Subcutaneous adipose tissue (tissue), 4 donors: ENCODE results near the gene PLGRKT. TPM values are rescaled to one million over a fixed set of nuclear protein-coding genes. Genes with fewer than 3 reads are reported as not detected.

Experiments used
- total RNA-seq, 4 donors: library from RNA; depleted of rRNA; stranded (reverse); fragments of >200 nt; gene quantifications; one replicate each; pipeline ENCODE4 v1.1.0, GENCODE V29; 2016
- TF ChIP-seq, protein P1 (sequence below): fragments of 450-650 bp; IDR thresholded peaks from one replicate; pipeline ENCODE4 v1.5.1; 2016; ENCODE audit warnings: low read depth, mild to moderate bottlenecking, control low read depth, antibody characterized with exemption, moderate library complexity

The PLGRKT gene
- total RNA-seq, 4 donors from 2014 or later: 10.2 to 17.8 (median 13.8) TPM

DNA sequence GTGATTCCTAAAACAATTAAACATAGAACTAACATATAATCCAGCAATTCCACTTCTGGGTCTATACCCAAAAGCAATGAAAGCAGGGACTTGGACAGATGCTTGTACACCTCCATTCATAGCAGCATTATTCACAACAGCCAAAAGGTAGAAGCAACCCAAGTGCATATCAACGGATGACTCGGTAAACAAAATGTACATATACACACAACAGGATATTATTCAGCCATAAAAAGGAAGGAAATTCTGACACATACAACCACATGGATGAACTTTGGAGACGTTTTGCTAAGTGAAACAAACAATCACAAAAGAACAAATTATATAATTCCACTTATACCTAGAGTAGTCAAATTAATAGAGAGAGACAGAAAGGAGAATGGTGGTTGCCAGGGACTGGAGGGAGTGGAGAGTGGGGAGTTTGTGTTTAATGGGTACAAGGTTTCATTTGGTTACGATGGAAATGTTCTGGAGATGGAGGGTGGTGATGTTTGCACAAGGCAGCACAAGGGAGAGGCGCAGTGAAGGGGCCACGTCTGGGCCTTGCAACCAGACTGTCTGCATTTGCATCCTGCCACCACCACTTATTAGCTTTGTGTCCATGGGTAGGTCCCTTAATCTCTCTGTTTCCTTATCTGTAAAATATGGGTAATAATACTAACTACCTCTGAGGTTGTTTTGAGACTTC lies 61.8 kb downstream of the PLGRKT start:
- TF ChIP-seq, protein P1, sequence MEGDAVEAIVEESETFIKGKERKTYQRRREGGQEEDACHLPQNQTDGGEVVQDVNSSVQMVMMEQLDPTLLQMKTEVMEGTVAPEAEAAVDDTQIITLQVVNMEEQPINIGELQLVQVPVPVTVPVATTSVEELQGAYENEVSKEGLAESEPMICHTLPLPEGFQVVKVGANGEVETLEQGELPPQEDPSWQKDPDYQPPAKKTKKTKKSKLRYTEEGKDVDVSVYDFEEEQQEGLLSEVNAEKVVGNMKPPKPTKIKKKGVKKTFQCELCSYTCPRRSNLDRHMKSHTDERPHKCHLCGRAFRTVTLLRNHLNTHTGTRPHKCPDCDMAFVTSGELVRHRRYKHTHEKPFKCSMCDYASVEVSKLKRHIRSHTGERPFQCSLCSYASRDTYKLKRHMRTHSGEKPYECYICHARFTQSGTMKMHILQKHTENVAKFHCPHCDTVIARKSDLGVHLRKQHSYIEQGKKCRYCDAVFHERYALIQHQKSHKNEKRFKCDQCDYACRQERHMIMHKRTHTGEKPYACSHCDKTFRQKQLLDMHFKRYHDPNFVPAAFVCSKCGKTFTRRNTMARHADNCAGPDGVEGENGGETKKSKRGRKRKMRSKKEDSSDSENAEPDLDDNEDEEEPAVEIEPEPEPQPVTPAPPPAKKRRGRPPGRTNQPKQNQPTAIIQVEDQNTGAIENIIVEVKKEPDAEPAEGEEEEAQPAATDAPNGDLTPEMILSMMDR: no peak

DNA sequence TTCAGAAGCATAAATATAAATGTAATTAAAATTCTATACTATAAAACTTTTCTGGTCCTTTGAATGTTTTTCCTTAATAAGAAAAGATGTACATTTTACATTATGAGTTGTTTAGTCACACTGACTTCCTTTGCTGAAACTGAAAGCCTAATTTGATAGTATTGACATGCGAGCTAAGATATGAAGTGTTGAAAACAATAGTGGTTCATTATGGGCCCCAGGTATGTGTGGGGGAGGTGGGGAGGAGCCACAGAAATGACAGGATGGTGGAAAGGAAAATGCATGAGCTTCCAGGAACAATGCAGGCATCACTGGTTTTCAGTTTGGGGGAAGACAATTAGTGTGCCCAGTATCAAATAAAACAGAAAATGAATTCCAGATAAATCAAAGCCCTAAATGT lies 62.6 kb downstream of the PLGRKT start:
- TF ChIP-seq, protein P1: no peak

- TF ChIP-seq, protein P1: no peak
Observed at GRCh38 chr9:5364294-5365024, 73.3 kb downstream of the PLGRKT start.

DNA sequence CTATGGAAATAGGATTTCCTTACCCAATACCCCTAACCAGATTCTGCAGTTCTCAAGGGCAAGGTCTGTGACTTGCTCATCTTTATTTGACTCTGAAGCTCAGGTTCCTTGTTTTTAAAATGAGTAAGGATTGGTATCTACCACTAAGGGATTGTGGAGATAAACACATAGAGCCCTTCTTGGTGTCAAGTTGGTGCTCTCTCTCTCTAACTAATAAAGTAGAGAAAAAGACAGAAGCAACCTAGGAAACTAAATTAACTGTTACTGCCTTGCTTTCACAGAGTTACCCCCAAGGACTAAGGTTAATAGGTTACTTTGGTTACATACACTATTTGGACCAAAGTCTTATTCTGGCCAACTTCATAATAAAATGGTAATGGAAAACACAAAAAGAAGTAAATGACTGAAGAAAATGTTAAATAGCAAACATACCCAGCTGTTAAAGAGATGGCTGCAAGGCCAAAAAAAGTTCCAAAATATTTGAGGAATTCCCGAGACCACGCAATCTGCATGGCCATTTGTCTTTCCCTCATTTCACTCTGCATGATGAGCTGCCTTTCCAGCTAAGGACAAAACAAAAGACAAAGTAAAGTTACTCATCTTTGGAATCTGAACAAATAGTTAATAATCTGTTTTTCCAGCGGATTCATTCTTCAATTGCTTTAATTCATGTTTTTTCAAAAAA lies 76.3 kb downstream of the PLGRKT start:
- TF ChIP-seq, protein P1: no peak

- TF ChIP-seq, protein P1: no peak
Observed at GRCh38 chr9:5360341-5360740, 77.4 kb downstream of the PLGRKT start.

DNA sequence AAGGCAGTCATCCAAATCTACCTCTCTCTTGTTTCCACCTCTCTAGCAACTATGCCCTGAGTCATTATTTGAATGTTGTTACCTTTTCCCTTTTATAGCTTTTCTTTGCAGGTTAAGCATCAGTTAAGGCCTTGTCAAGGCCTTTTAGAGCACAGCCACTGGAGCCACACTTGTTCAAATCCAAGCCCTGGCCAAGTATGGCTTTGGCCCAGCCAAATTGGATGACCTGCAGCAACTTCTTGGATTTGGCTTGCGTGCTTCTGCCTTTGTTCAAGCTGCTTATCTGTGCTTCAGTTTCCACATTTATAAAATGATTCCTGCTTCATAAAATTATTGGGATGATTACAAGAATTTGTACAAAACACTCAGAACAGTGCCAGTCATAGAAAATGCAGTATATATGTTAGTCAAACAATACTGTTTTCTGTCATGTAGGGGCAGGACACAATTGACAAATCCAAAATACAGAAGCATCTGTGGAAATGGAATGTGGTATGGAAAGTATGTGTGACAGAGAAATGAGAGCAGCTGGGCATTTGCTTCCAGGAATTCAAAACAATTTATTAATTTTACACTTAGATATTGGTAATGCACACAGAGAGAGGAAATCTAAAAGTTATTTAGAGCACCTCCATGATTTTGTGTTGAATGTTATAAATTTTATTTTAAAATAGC lies 80.2 kb downstream of the PLGRKT start:
- TF ChIP-seq, protein P1: no peak
